Chondrocyte (in vitro differentiated cells): Measurements from ENCODE around the gene UQCRC2. TPM values are rescaled to one million over a fixed set of nuclear protein-coding genes. Genes with fewer than 3 reads are reported as not detected.

Source experiments
- DNase-seq: peaks from one replicate; pipeline ENCODE4 v3.0.0; 2021; ENCODE audit warnings: mixed read lengths, low spot score
- H3K27ac Mint-ChIP-seq: one replicate; pipeline ENCODE4 v1.8.0; 2021; ENCODE audit warnings: mild to moderate bottlenecking, moderate library complexity, mixed read lengths; ENCODE audit not compliant: unreplicated experiment
- H3K27me3 Mint-ChIP-seq: 2 replicates; pipeline ENCODE4 v1.8.0; 2021; ENCODE audit warnings: low read depth, mixed read lengths
- H3K36me3 Mint-ChIP-seq: 2 replicates; pipeline ENCODE4 v1.8.0; 2021; ENCODE audit warnings: low read depth, mixed read lengths
- H3K4me1 Mint-ChIP-seq: 2 replicates; pipeline ENCODE4 v1.8.0; 2021; ENCODE audit warnings: low read depth, mild to moderate bottlenecking, mixed read lengths
- H3K4me3 Mint-ChIP-seq: one replicate; pipeline ENCODE4 v1.8.0; 2021; ENCODE audit warnings: mild to moderate bottlenecking, moderate library complexity, mixed read lengths; ENCODE audit not compliant: unreplicated experiment
- H3K9me3 Mint-ChIP-seq: 2 replicates; pipeline ENCODE4 v1.8.0; 2021; ENCODE audit warnings: low read depth, mixed read lengths
- total RNA-seq: library from RNA; stranded (reverse); gene quantifications from 3 replicates; pipeline ENCODE4 v1.2.1, GENCODE V29; 2021
- TF ChIP-seq, protein P1 (sequence below): fragments of 200-600 bp; sonication (generic); IDR thresholded peaks from 2 replicates; pipeline ENCODE4 v1.5.0; 2021; ENCODE audit warnings: antibody characterized with exemption, mild to moderate bottlenecking, moderate library complexity

UQCRC2 gene
- total RNA-seq, 1 donor from 2014 or later = 154 TPM

DNA sequence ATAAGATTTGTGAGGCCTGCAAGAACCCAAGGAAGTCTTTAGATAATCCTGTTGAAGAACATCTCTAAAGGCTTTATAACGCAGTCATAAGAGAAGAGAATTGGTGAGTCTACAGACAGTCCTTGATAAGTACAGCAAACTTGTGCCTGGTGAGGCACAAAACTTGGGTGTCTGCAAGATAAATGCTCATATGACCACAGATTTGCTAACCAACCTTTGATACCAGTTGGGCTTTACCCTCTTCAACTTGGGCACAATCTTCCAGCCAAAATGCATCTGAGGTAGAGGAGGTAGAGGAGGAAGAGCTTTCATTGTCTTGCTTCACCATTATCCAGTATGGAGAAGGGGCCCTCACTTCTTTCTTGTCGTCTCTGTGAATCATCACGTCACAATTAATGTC lies 30.9 kb downstream of the UQCRC2 start:
- no peak for DNase-seq
- H3K4me3 Mint-ChIP-seq = no peak overlapping the region
- H3K36me3 Mint-ChIP-seq = peaks cover 35% of the 10 kb centered on the region

GRCh38 chr16:21985524-21985923 lies 32.4 kb downstream of the UQCRC2 start:
- Mint-ChIP-seq H3K36me3 (peaks cover 25% of the 10 kb centered on the region), H3K4me1 (no peaks in the 10 kb centered on the region), H3K27me3 (no peaks in the 10 kb centered on the region), H3K27ac (no peak overlapping the region), H3K9me3 (no peaks in the 10 kb centered on the region), H3K4me3 (no peak overlapping the region)
- no peak for DNase-seq
- TF ChIP-seq, protein P1, sequence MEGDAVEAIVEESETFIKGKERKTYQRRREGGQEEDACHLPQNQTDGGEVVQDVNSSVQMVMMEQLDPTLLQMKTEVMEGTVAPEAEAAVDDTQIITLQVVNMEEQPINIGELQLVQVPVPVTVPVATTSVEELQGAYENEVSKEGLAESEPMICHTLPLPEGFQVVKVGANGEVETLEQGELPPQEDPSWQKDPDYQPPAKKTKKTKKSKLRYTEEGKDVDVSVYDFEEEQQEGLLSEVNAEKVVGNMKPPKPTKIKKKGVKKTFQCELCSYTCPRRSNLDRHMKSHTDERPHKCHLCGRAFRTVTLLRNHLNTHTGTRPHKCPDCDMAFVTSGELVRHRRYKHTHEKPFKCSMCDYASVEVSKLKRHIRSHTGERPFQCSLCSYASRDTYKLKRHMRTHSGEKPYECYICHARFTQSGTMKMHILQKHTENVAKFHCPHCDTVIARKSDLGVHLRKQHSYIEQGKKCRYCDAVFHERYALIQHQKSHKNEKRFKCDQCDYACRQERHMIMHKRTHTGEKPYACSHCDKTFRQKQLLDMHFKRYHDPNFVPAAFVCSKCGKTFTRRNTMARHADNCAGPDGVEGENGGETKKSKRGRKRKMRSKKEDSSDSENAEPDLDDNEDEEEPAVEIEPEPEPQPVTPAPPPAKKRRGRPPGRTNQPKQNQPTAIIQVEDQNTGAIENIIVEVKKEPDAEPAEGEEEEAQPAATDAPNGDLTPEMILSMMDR = no peak

More for the DNA sequence above, 30.9 kb downstream of the UQCRC2 start:
- Mint-ChIP-seq H3K27ac (no peak overlapping the region), H3K27me3 (no peaks in the 10 kb centered on the region), H3K4me1 (no peaks in the 10 kb centered on the region), H3K9me3 (no peaks in the 10 kb centered on the region)
- TF ChIP-seq, protein P1 = no peak

- Mint-ChIP-seq H3K4me3 (no peak overlapping the region), H3K4me1 (no peaks in the 10 kb centered on the region), H3K36me3 (peaks cover 24% of the 10 kb centered on the region), H3K27me3 (no peaks in the 10 kb centered on the region), H3K9me3 (no peaks in the 10 kb centered on the region), H3K27ac (no peak overlapping the region)
- TF ChIP-seq, protein P1 = no peak
- DNase-seq = no peak
These were observed 33.6 kb downstream of the UQCRC2 start for GRCh38 chr16:21986692-21987246.

GRCh38 chr16:21987498-21987897 lies 34.3 kb downstream of the UQCRC2 start:
- peaks cover 18% of the 10 kb centered on the region for H3K36me3 Mint-ChIP-seq
- no peaks in the 10 kb centered on the region for H3K4me1 Mint-ChIP-seq
- H3K9me3 Mint-ChIP-seq = no peaks in the 10 kb centered on the region
- no peak for DNase-seq
- TF ChIP-seq, protein P1 = no peak
- H3K27me3 Mint-ChIP-seq = no peaks in the 10 kb centered on the region
- H3K4me3 Mint-ChIP-seq = no peak overlapping the region
- H3K27ac Mint-ChIP-seq = no peak overlapping the region

DNA sequence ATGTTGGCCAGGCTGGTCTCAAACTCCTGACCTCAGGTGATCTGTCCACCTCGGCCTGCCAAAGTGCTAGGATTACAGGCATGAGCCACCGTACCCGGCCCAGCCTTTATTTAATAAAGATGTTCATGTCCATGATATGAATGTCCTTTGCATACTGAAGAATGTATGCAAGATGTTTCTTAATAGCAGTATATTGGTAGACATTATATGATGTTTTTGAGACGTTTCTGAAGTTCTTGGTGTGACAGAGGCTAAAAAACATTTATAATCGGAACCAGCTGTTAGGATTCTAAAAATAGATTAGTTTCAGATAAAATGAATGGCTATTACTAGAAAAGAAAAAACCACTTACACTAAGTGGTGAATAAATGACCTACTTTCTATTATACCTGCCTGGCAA lies 36.0 kb downstream of the UQCRC2 start:
- TF ChIP-seq, protein P1 = no peak
- Mint-ChIP-seq H3K36me3 (peaks cover 9% of the 10 kb centered on the region), H3K27me3 (no peaks in the 10 kb centered on the region), H3K9me3 (no peaks in the 10 kb centered on the region), H3K4me3 (no peak overlapping the region), H3K4me1 (no peaks in the 10 kb centered on the region), H3K27ac (no peak overlapping the region)
- no peak for DNase-seq
